ENCODE results near the gene APBB1.
A peak's percentile ranks its signal among the peaks of the same experiment; 100 is the strongest.

The APBB1 gene

GRCh38 chr11:6419009-6419631 is at the start of gene APBB1:
TSS of gene APBB1 (minus strand) at chr11:6419094. CDS start at chr11:6411347, 7,747 bp downstream.
- DNase-seq: peak; percentile 67

GRCh38 chr11:6459099-6459450 is 40.2 kb upstream of the APBB1 start:
- DNase-seq: no peak

GRCh38 chr11:6458352-6459098 is 39.6 kb upstream of the APBB1 start:
- DNase-seq: no peak

- no peak for DNase-seq
Measured at GRCh38 chr11:6457581-6458320, 38.9 kb upstream of the APBB1 start.

GRCh38 chr11:6456361-6457073 is 37.6 kb upstream of the APBB1 start:
- DNase-seq: no peak

GRCh38 chr11:6455070-6455469 is 36.2 kb upstream of the APBB1 start:
- DNase-seq: no peak

GRCh38 chr11:6453152-6453551 is 34.3 kb upstream of the APBB1 start:
- no peak for DNase-seq

- DNase-seq: no peak
Measured at GRCh38 chr11:6452219-6452618, 33.3 kb upstream of the APBB1 start.

- no peak for DNase-seq
Measured at GRCh38 chr11:6448574-6448973, 29.7 kb upstream of the APBB1 start.

GRCh38 chr11:6443269-6444003 is 24.5 kb upstream of the APBB1 start:
- peak; percentile 54 for DNase-seq

- DNase-seq: no peak
Measured at GRCh38 chr11:6442441-6442840, 23.5 kb upstream of the APBB1 start.

GRCh38 chr11:6440906-6441358 is 22.0 kb upstream of the APBB1 start, which contains the start of gene HPX:
TSS of gene HPX (minus strand) at chr11:6440987. CDS start at chr11:6440963, 24 bp downstream.
- DNase-seq: no peak

- peak; percentile 63 for DNase-seq
Measured at GRCh38 chr11:6438979-6439571, 20.2 kb upstream of the APBB1 start.

GRCh38 chr11:6437993-6438392 is 19.1 kb upstream of the APBB1 start:
- no peak for DNase-seq

- no peak for DNase-seq
Measured at GRCh38 chr11:6437423-6437822, 18.5 kb upstream of the APBB1 start.

GRCh38 chr11:6433998-6434660 is 15.2 kb upstream of the APBB1 start:
- peak; percentile 49 for DNase-seq

- DNase-seq: no peak
Measured at GRCh38 chr11:6431861-6432260, 13.0 kb upstream of the APBB1 start.

- DNase-seq: no peak
Measured at GRCh38 chr11:6427516-6427915, 8.6 kb upstream of the APBB1 start.

- DNase-seq: no peak
Measured at GRCh38 chr11:6420677-6421076, 1.8 kb upstream of the APBB1 start.

- DNase-seq: peak; percentile 44
Measured at GRCh38 chr11:6418557-6419008, 311 bp downstream of the APBB1 start.

GRCh38 chr11:6417907-6418556 is 862 bp downstream of the APBB1 start:
- no peak for DNase-seq

Data from NCI-H146 (cell line).